Adipocyte (in vitro differentiated cells): ENCODE results near the gene STX3.
"Not testable (repeated sequence)": the region's sequence is repeated elsewhere in the genome, so short reads cannot be mapped to it uniquely, and the experiment has no call there.

Source experiments
- DNase-seq: peaks from one replicate; pipeline ENCODE4 v3.0.0-alpha.2; 2015; ENCODE audit warnings: low read depth
- H3K27me3 ChIP-seq: replicated peaks from 2 replicates; pipeline ENCODE4 v1.7.0; 2013; ENCODE audit warnings: mild to moderate bottlenecking, low read length, moderate library complexity; ENCODE audit not compliant: control insufficient read depth, insufficient read depth
- H3K36me3 ChIP-seq: 2 replicates; pipeline ENCODE4 v1.7.0; 2013; ENCODE audit warnings: low read length, mild to moderate bottlenecking, moderate library complexity; ENCODE audit not compliant: control insufficient read depth, insufficient read depth, severe bottlenecking
- H3K4me1 ChIP-seq: 2 replicates; pipeline ENCODE4 v1.7.0; 2013; ENCODE audit warnings: mild to moderate bottlenecking, low read length, moderate library complexity; ENCODE audit not compliant: control insufficient read depth, insufficient read depth
- H3K4me3 ChIP-seq: 2 replicates; pipeline ENCODE4 v1.7.0; 2013; ENCODE audit warnings: mild to moderate bottlenecking, low read length, moderate library complexity
- H3K9ac ChIP-seq: 2 replicates; pipeline ENCODE4 v1.7.0; 2013; ENCODE audit warnings: mild to moderate bottlenecking, low read length, moderate library complexity
- H3K9me3 ChIP-seq: 2 replicates; pipeline ENCODE4 v1.7.0; 2013; ENCODE audit warnings: mild to moderate bottlenecking, low read length, moderate library complexity; ENCODE audit not compliant: control insufficient read depth

Gene STX3

DNA sequence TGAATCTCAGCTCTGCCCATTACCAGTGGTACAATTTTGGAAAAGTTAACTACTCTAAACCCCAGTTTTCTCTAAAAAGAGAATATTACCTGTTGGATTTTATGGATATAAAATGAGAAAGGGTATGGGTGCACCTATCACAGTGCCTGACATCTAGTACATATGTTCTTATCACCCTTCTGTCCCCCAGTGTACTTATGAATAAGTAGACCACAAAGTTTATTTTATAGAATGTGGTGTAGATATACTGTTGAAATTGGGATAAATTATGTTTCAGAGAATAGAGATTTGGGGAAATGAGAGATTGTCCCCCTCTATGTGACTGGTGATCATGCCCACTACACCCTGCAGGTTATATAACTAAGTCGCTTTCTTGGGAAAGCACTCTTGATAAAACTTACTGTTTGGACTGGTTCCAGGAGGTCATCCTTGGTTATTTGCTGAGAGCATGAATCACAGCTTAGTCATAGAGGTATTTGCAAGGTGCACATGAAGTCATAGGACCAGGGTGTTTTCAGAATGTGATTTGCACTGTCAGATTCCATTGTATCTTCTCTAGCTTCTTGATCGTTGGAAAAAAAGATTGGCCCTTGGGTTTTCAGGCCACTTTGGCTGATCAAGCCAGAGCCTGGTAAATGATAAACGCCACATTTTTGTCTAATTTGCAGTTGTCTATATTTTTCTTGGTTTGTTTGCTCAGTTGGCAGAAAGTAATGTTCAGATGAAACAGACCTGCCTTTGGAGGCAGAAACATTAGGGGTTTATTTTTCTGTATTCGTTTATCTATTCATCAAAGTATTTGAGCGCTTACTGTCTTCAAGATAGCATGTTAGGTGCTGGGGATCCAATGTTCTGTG lies 21.3 kb downstream of the STX3 start:
- no peak for DNase-seq
- Histone ChIP-seq H3K9me3 (no peaks in the 10 kb centered on the region), H3K27me3 (no peaks in the 10 kb centered on the region), H3K9ac (no peak overlapping the region), H3K4me3 (no peak overlapping the region), H3K36me3 (peaks cover 17% of the 10 kb centered on the region), H3K4me1 (peaks cover 8% of the 10 kb centered on the region)

DNA sequence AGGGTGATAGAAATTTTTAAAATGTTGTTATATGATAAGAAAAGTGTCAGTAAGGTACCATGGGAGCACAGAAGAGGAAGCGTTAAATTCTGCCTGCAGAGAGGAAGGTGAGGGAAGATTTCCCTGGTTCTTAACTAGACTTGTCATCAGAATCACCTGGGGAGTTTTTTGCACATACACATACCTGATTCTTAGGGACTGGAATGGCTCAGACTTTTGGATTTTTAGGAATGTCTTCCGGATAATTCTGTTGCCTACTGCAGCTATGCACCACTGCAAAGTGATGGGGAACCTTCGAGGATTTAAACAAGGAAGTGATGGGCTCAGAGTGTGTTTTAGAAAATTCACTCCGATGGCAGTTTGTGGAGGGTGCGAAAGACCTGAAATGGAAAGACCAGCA lies 21.9 kb downstream of the STX3 start:
- no peak overlapping the region for H3K9ac ChIP-seq
- DNase-seq, result no peak
- peaks cover 17% of the 10 kb centered on the region for H3K36me3 ChIP-seq
- no peak overlapping the region for H3K4me3 ChIP-seq
- no peaks in the 10 kb centered on the region for H3K27me3 ChIP-seq
- H3K4me1 ChIP-seq, result peaks cover 8% of the 10 kb centered on the region
- H3K9me3 ChIP-seq, result no peaks in the 10 kb centered on the region

DNA sequence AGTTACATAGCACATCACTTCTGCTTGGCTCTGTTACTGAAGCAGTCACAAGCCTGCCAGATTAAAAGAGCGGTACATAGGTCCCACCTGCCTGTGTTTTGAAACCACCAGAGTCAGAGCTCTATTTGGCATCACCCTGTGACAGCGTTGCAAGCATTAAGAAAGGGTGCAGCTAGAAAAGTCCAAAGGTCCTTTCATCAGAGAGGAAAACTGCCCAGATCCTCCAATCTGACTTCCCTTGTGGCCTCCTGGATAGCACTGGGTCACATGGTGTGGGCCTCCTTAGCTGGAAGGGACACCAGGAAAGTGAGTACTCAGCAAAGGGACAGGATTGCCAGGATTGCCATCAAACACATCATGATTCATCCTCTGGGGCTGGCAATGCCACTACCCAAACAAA lies 22.9 kb downstream of the STX3 start:
- DNase-seq, result no peak
- no peak overlapping the region for H3K9ac ChIP-seq
- H3K4me1 ChIP-seq, result peaks cover 8% of the 10 kb centered on the region
- no peaks in the 10 kb centered on the region for H3K9me3 ChIP-seq
- H3K27me3 ChIP-seq, result no peaks in the 10 kb centered on the region
- H3K4me3 ChIP-seq, result no peak overlapping the region
- peaks cover 17% of the 10 kb centered on the region for H3K36me3 ChIP-seq

DNA sequence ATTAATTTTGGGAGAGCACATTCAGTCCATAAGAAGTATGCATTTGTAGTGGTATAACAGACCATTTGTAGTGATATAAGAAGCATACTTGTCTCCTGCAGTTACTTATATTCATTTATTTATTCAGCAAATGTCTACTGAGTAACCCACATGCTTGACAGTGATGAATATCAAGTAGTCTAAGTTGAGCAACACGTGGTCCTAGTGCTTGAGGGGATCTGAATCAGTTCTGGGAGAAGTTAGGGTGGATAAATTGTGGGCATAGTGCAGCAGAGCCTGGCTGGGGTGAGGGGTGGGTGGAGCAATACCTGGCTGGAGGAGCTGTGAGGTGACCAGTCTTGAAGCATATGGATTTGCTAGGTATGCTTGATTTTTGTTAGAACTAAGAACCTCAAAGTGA lies 24.3 kb downstream of the STX3 start:
- H3K9ac ChIP-seq, result no peak overlapping the region
- peaks cover 16% of the 10 kb centered on the region for H3K36me3 ChIP-seq
- H3K27me3 ChIP-seq, result no peaks in the 10 kb centered on the region
- DNase-seq, result no peak
- H3K9me3 ChIP-seq, result no peaks in the 10 kb centered on the region
- peaks cover 8% of the 10 kb centered on the region for H3K4me1 ChIP-seq
- H3K4me3 ChIP-seq, result no peak overlapping the region

DNA sequence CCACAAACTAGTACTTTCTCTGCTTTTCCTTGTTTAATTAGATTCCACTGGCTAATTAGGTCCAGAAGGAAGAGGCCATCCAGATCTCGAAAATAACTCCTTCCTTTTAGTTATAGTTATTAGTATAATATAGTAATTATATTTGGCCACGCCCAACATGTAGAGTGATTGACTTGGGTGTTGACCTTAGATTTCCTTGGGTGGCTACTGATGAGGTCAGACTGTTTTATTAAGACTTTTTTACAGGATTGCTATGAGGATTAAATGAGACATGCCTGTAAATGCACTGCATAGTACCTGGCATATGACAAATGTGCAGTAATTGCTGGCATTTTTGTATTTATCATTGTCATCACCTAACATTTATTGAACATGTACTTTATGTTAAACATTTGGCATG lies 26.9 kb downstream of the STX3 start:
- Histone ChIP-seq H3K27me3 (no peaks in the 10 kb centered on the region), H3K36me3 (peaks cover 5% of the 10 kb centered on the region), H3K9ac (no peak overlapping the region), H3K4me3 (no peak overlapping the region), H3K9me3 (no peaks in the 10 kb centered on the region), H3K4me1 (peaks cover 16% of the 10 kb centered on the region)
- DNase-seq, result no peak

DNA sequence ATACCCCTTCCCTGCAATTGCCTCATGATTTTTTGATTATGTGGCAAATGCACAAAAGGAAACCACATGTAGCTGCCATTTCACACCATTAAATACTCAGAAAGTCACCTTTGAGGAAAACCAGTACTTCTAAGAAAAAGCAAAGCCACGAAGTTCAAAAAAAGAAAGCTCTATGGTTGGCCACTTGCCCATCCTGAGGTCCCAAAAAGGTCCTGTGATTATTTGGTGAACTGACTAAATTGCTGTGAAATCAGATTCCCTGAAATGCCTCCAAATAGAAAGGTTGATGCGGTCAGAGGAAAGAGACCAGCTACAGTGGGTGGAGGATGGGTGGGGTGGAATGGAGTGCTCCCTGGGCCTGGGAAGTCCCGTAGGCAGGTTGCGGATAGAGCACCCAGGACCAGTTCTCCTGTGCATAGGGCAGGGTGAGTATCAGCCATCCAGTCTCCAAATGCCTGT lies 28.5 kb downstream of the STX3 start:
- H3K9me3 ChIP-seq, result no peaks in the 10 kb centered on the region
- DNase-seq, result no peak
- H3K9ac ChIP-seq, result no peak overlapping the region
- H3K4me1 ChIP-seq, result peaks cover 19% of the 10 kb centered on the region
- H3K4me3 ChIP-seq, result no peak overlapping the region
- no peaks in the 10 kb centered on the region for H3K27me3 ChIP-seq
- peaks cover 5% of the 10 kb centered on the region for H3K36me3 ChIP-seq

DNA sequence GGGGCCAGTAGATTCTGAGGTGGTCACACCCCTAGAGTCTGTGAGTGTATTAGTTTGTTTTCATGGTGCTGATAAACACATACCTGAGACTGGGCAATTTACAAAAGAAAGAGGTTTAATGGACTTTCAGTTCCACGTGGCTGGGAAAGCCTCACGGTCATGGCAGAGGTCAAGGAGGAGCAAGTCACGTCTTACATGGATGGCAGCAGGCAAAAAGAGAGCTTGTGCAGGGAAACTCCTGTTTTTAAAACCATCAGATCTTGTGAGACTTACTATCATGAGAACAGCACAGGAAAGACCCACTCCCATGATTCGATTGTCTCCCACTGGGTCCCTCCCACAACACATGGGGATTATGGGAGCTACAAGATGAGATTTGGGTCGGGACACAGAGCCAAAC lies 29.3 kb downstream of the STX3 start:
- not testable (repeated sequence) for DNase-seq, H3K4me3 ChIP-seq, H3K36me3 ChIP-seq

DNA sequence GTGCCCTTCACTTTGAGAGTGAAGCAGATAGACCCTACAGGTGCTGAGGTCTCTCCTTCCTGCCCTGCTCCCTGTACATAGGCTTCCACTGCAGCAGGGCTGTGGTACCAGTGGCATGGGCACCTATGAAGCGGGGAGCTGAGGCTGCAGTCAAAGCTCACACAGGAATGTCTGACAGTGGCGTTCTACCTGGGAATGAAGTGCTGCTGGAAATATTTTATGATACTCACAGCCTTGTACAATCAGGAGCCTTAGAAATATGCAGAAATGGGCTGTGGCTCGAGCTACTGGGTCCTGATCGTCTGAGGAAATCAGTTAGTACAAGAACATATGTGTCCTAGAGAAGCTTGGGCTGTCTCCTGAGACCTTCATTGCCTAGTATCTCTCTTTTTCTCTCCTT lies 30.6 kb downstream of the STX3 start:
- Histone ChIP-seq H3K27me3 (no peaks in the 10 kb centered on the region), H3K4me3 (no peak overlapping the region), H3K4me1 (peaks cover 19% of the 10 kb centered on the region), H3K36me3 (peaks cover 6% of the 10 kb centered on the region), H3K9me3 (no peaks in the 10 kb centered on the region), H3K9ac (no peak overlapping the region)
- no peak for DNase-seq

More for the DNA sequence above, 29.3 kb downstream of the STX3 start:
- not testable (repeated sequence) for H3K9ac ChIP-seq, H3K27me3 ChIP-seq, H3K9me3 ChIP-seq
- peaks cover 19% of the 10 kb centered on the region for H3K4me1 ChIP-seq

DNA sequence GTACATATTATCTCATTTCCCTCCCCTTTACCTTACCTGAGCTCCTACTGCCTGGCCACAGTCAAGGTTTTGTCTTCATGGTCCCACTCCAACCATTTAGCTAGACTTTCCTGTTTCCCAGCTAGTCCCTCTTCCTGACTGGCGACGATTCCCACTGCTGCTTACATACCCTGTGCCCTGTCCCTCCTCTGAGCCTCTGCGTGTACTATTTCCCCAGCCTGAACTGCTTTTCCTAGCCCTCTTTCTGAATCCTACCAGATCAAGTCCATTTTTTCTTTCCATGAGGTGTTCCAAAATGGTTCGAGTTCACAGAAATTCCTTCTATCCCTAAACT lies 32.0 kb downstream of the STX3 start:
- Histone ChIP-seq H3K36me3 (peaks cover 13% of the 10 kb centered on the region), H3K9me3 (no peaks in the 10 kb centered on the region), H3K9ac (no peak overlapping the region), H3K4me3 (no peak overlapping the region), H3K27me3 (no peaks in the 10 kb centered on the region), H3K4me1 (peaks cover 19% of the 10 kb centered on the region)
- DNase-seq, result no peak

DNA sequence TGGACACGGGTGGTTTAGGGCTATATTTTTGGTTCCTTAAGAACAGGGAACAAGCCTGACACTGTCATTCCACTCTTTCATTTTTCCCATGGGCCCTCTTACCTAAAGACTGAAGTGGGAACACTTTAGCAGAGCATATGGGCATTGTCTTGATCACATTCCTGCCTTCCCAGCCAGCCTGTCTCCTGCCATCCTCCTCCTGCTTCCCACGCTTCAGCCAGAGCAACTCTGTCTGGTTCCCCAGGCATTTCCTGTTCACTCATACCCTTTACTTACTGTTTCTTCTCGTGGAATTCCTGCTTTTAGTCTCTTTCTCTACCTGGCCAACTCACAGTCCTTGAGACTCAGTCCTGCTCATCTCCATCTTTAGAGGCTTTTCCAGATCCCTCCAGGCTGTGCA lies 32.6 kb downstream of the STX3 start:
- H3K27me3 ChIP-seq, result no peaks in the 10 kb centered on the region
- no peak overlapping the region for H3K4me3 ChIP-seq
- H3K9ac ChIP-seq, result no peak overlapping the region
- peaks cover 19% of the 10 kb centered on the region for H3K4me1 ChIP-seq
- no peaks in the 10 kb centered on the region for H3K9me3 ChIP-seq
- peaks cover 13% of the 10 kb centered on the region for H3K36me3 ChIP-seq
- peak; percentile 55 for DNase-seq

DNA sequence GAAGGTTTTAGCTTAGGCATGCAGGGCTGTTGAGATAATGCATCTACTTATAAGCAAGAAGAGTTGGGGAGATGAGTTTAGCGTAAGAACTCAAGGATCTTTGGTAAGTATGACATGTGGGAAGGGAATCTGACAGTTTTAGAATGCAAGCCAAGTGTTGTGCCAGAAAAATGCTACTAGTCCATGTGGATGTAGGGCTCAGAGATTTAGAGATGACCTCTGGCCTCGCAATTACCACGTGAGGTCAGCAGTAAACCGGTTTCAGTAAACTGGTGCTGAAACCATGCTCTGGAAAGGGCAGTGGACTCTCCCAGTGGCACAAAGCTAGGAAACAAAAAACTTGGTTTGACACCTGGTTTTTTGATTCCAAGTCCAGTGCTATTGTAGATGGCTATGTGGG lies 36.5 kb downstream of the STX3 start:
- H3K4me1 ChIP-seq, result peaks cover 16% of the 10 kb centered on the region
- H3K27me3 ChIP-seq, result no peaks in the 10 kb centered on the region
- no peak overlapping the region for H3K9ac ChIP-seq
- H3K9me3 ChIP-seq, result no peaks in the 10 kb centered on the region
- H3K36me3 ChIP-seq, result peaks cover 50% of the 10 kb centered on the region
- H3K4me3 ChIP-seq, result no peak overlapping the region
- no peak for DNase-seq

DNA sequence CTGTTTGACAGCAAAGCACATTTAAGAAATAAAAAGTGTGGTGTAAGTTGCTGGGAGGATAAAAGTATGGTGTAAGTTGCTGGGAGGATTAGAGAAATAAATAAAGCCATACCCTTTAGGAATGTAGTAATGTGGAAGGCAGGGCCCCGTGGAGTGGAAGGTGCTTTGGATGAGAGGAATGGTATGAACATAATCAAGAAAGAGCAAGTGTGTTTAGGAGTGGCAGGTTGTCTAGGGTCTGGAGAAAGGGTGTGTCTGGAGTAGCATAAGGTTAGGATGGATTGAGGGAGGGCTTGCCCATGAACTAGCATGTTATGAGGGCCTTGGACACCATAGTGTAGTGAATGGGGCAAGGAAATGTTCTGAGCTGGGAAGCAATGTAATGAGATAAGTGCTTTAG lies 37.3 kb downstream of the STX3 start:
- Histone ChIP-seq H3K4me3 (no peak overlapping the region), H3K36me3 (peaks cover 58% of the 10 kb centered on the region), H3K4me1 (peaks cover 7% of the 10 kb centered on the region), H3K27me3 (no peaks in the 10 kb centered on the region), H3K9me3 (no peaks in the 10 kb centered on the region), H3K9ac (no peak overlapping the region)
- no peak for DNase-seq
